Measurements from ENCODE around the gene HBG1. TPM values are rescaled to one million over a fixed set of nuclear protein-coding genes. Genes with fewer than 3 reads are reported as not detected.

HBG1 gene
- total and polyA plus RNA-seq, 2 of the 8 experiments (the other 6 are each of a cell fraction or from before 2014, with no cell fraction given): 0.26 TPM; not detected in 1

GRCh38 chr11:5227681-5228080 is 22.0 kb downstream of the HBG1 start (continued):
- TF ChIP-seq CHD7 (IDR thresholded peaks at IDR 0.05; ENCODE audit: insufficient replicate concordance, low read length) (no peak), USF2 (IDR thresholded peaks at IDR 0.05; ENCODE audit: low read length) (no peak)

All from H1 (cell line).